Brain microvascular endothelial cell (primary cell): ENCODE measurements around the gene MACROH2A1.

ENCODE experiments used
- DNase-seq: peaks from one replicate; pipeline ENCODE4 v3.0.0-alpha.2; 2020
- H3K27ac ChIP-seq: fragments of 250-450 bp; sonication (Bioruptor Pico); 2 replicates; pipeline ENCODE4 v1.5.1; 2020; ENCODE audit warnings: mild to moderate bottlenecking, moderate library complexity
- H3K27me3 ChIP-seq: fragments of 250-450 bp; sonication (Bioruptor Pico); replicated peaks from 2 replicates; pipeline ENCODE4 v1.5.1; 2020; ENCODE audit warnings: mild to moderate bottlenecking
- H3K36me3 ChIP-seq: fragments of 250-450 bp; sonication (Bioruptor Pico); replicated peaks from 2 replicates; pipeline ENCODE4 v1.5.1; 2020; ENCODE audit warnings: mild to moderate bottlenecking
- H3K4me3 ChIP-seq: 2 replicates; pipeline ENCODE4 v1.5.1; 2011; ENCODE audit warnings: low read depth, mild to moderate bottlenecking, control low read depth, low read length, moderate library complexity
- CTCF ChIP-seq: IDR thresholded peaks from 2 replicates; pipeline ENCODE4 v1.5.1; 2011; ENCODE audit warnings: low read depth, mild to moderate bottlenecking, moderate library complexity, low read length, control low read depth, inconsistent platforms; ENCODE audit errors: missing control alignments
- in situ Hi-C: cut with HindIII; loops from 2 replicates; pipeline ENCODE4 v1.10.0; 2017; ENCODE audit warnings: low sequenced_read_pairs, low pct_ligation_motif_present

The MACROH2A1 gene

GRCh38 chr5:135388860-135389435, 10.1 kb downstream of the MACROH2A1 start:
- no peak for TF ChIP-seq CTCF
- DNase-seq, result no peak
- no peak overlapping the region for H3K4me3 ChIP-seq
- in situ Hi-C loops, result no loop called here
- no peaks in the 10 kb centered on the region for H3K27me3 ChIP-seq
- peaks cover 14% of the 10 kb centered on the region for H3K36me3 ChIP-seq
- no peak overlapping the region for H3K27ac ChIP-seq

GRCh38 chr5:135387629-135387960, 11.4 kb downstream of the MACROH2A1 start:
- TF ChIP-seq CTCF, result no peak
- no peak for DNase-seq
- Histone ChIP-seq H3K4me3 (no peak overlapping the region), H3K27me3 (no peaks in the 10 kb centered on the region), H3K36me3 (peaks cover 25% of the 10 kb centered on the region), H3K27ac (peak overlapping the region; percentile 47)
- in situ Hi-C loops, result no loop called here

GRCh38 chr5:135386886-135387628, 12.0 kb downstream of the MACROH2A1 start:
- H3K27me3 ChIP-seq, result no peaks in the 10 kb centered on the region
- H3K36me3 ChIP-seq, result peaks cover 28% of the 10 kb centered on the region
- TF ChIP-seq CTCF, result no peak
- DNase-seq, result peak; percentile 89
- in situ Hi-C loops, result no loop called here
- peak overlapping the region; percentile 47 for H3K27ac ChIP-seq
- H3K4me3 ChIP-seq, result no peak overlapping the region

GRCh38 chr5:135386096-135386495, 12.9 kb downstream of the MACROH2A1 start:
- TF ChIP-seq CTCF, result no peak
- no peaks in the 10 kb centered on the region for H3K27me3 ChIP-seq
- no peak overlapping the region for H3K4me3 ChIP-seq
- H3K27ac ChIP-seq, result peak overlapping the region; percentile 47
- in situ Hi-C loops, result no loop called here
- H3K36me3 ChIP-seq, result peaks cover 29% of the 10 kb centered on the region
- no peak for DNase-seq

- Histone ChIP-seq H3K4me3 (no peak overlapping the region), H3K27ac (peak overlapping the region; percentile 17), H3K27me3 (no peaks in the 10 kb centered on the region), H3K36me3 (peaks cover 29% of the 10 kb centered on the region)
- TF ChIP-seq CTCF, result no peak
- no peak for DNase-seq
- in situ Hi-C loops, result no loop called here
Observed at GRCh38 chr5:135385576-135385975, 13.5 kb downstream of the MACROH2A1 start.

GRCh38 chr5:135384898-135385297, 14.1 kb downstream of the MACROH2A1 start:
- H3K4me3 ChIP-seq, result no peak overlapping the region
- no peak for TF ChIP-seq CTCF
- in situ Hi-C loops, result no loop called here

More at GRCh38 chr5:135384898-135385297, 14.1 kb downstream of the MACROH2A1 start:
- peaks cover 34% of the 10 kb centered on the region for H3K36me3 ChIP-seq
- H3K27me3 ChIP-seq, result no peaks in the 10 kb centered on the region
- H3K27ac ChIP-seq, result no peak overlapping the region
- DNase-seq, result no peak
